HepG2 (cell line): Measurements from ENCODE around the gene SLC9A8. TPM values are rescaled to one million over a fixed set of nuclear protein-coding genes. Genes with fewer than 3 reads are reported as not detected.

Experiments
- BRD4 ChIP-seq: sonication (generic); formaldehyde crosslinking; IDR thresholded peaks from 2 replicates; pipeline ENCODE4 v1.4.0; 2020; ENCODE audit warnings: missing genetic modification reagents
- DR1 ChIP-seq: sonication (generic); formaldehyde crosslinking; IDR thresholded peaks from 2 replicates; pipeline ENCODE4 v1.8.0; 2021; ENCODE audit warnings: mild to moderate bottlenecking, missing genetic modification reagents, inconsistent platforms
- FOXC1 ChIP-seq: sonication (generic); formaldehyde crosslinking; IDR thresholded peaks from 2 replicates; pipeline ENCODE4 v1.8.0; 2022; ENCODE audit warnings: mild to moderate bottlenecking, missing genetic modification reagents, borderline replicate concordance
- HIVEP1 ChIP-seq: sonication (generic); formaldehyde crosslinking; IDR thresholded peaks from 2 replicates; pipeline ENCODE4 v1.4.0; 2020; ENCODE audit warnings: mild to moderate bottlenecking, missing genetic modification reagents
- HOXA3 ChIP-seq: sonication (generic); formaldehyde crosslinking; IDR thresholded peaks from 2 replicates; pipeline ENCODE4 v1.5.0; 2020; ENCODE audit warnings: missing genetic modification reagents
- KAT2B ChIP-seq: fragments of 150-350 bp; IDR thresholded peaks from 2 replicates; pipeline ENCODE4 v1.6.1; 2014; ENCODE audit warnings: low read depth, low read length, borderline replicate concordance
- KMT2A ChIP-seq: sonication (generic); formaldehyde crosslinking; IDR thresholded peaks from 2 replicates; pipeline ENCODE4 v1.4.0; 2020; ENCODE audit warnings: missing genetic modification reagents
- MZF1 ChIP-seq: sonication (generic); formaldehyde crosslinking; IDR thresholded peaks from 2 replicates; pipeline ENCODE4 v1.8.1; 2023; ENCODE audit warnings: mild to moderate bottlenecking, missing genetic modification reagents, borderline replicate concordance
- NFKB2 ChIP-seq: sonication (generic); formaldehyde crosslinking; IDR thresholded peaks from 2 replicates; pipeline ENCODE4 v1.4.0; 2020; ENCODE audit warnings: missing genetic modification reagents, borderline replicate concordance
- SCMH1 ChIP-seq: sonication (generic); formaldehyde crosslinking; IDR thresholded peaks from 2 replicates; pipeline ENCODE4 v1.9.0; 2021; ENCODE audit warnings: missing genetic modification reagents, mild to moderate bottlenecking, borderline replicate concordance
- SNAPC4 ChIP-seq: sonication (generic); formaldehyde crosslinking; IDR thresholded peaks from 2 replicates; pipeline ENCODE4 v1.4.0; 2020; ENCODE audit warnings: mild to moderate bottlenecking, missing genetic modification reagents
- ZBTB38 ChIP-seq: sonication (generic); formaldehyde crosslinking; IDR thresholded peaks from 2 replicates; pipeline ENCODE4 v1.5.1; 2020; ENCODE audit warnings: mild to moderate bottlenecking, missing genetic modification reagents
- ZIK1 ChIP-seq: sonication (generic); formaldehyde crosslinking; IDR thresholded peaks from 2 replicates; pipeline ENCODE4 v1.5.0; 2020; ENCODE audit warnings: mild to moderate bottlenecking, low read depth, missing genetic modification reagents, borderline replicate concordance
- ZNF263 ChIP-seq: sonication (generic); formaldehyde crosslinking; IDR thresholded peaks from 2 replicates; pipeline ENCODE4 v1.4.0; 2020; ENCODE audit warnings: missing genetic modification reagents
- ZNF275 ChIP-seq: sonication (generic); formaldehyde crosslinking; IDR thresholded peaks from 2 replicates; pipeline ENCODE4 v1.8.0; 2022; ENCODE audit warnings: missing genetic modification reagents, mild to moderate bottlenecking, inconsistent platforms, borderline replicate concordance
- ZNF563 ChIP-seq: sonication (generic); formaldehyde crosslinking; IDR thresholded peaks from 2 replicates; pipeline ENCODE4 v1.8.0; 2022; ENCODE audit warnings: mild to moderate bottlenecking, moderate library complexity, missing genetic modification reagents
- ZNF766 ChIP-seq: sonication (generic); formaldehyde crosslinking; IDR thresholded peaks from 2 replicates; pipeline ENCODE4 v1.5.0; 2020; ENCODE audit warnings: missing genetic modification reagents, borderline replicate concordance
- ZNF883 ChIP-seq: sonication (generic); formaldehyde crosslinking; IDR thresholded peaks from 2 replicates; pipeline ENCODE4 v1.5.1; 2020; ENCODE audit warnings: mild to moderate bottlenecking, missing genetic modification reagents; ENCODE audit errors: not compliant biosample characterization
- ZSCAN25 ChIP-seq: sonication (generic); formaldehyde crosslinking; IDR thresholded peaks from 2 replicates; pipeline ENCODE4 v1.8.0; 2022; ENCODE audit warnings: mild to moderate bottlenecking, missing genetic modification reagents
- polyA plus RNA-seq, 8 experiments: library from polyadenylated mRNA; depleted of rRNA in 3 of 8; stranded (reverse) in 7 of 8; unstranded in 1 of 8; fragments of >200 nt; fragmentation: Illumina TruSeq in 4 of 8; extraction: Trizol in 4 of 8; gene quantifications; 2 replicates each; pipeline versions ENCODE4 v1.2.1 to v1.2.3, GENCODE V29; 2011 to 2016; ENCODE audit warnings: low read depth in 4 of 8, missing spikeins in 1 of 8, mixed read lengths in 1 of 8; ENCODE audit not compliant: insufficient read depth in 1 of 8
- total RNA-seq, 5 experiments: library from RNA; depleted of rRNA; stranded (reverse); fragments of >200 nt; fragmentation: Illumina TruSeq; extraction: Trizol; gene quantifications; 2 replicates each; pipeline ENCODE4 v1.2.3, GENCODE V29; 2016; ENCODE audit warnings: low read depth in 1 of 5

SLC9A8 gene
- total and polyA plus RNA-seq, 2 of the 13 experiments (the other 11 are each of a cell fraction or from before 2014, with no cell fraction given): 4.1 to 7.4 TPM

- 0 out of 2 replicates have a peak, but pooled peaks have one; percentile 33 for TF ChIP-seq SNAPC4 (CRISPR knock-in tag)
- no peak for TF ChIP-seq BRD4
- TF ChIP-seq DR1 (CRISPR knock-in tag): no peak
- TF ChIP-seq KMT2A (CRISPR knock-in tag): peak; percentile 29; the same call in 1 of the 2 replicates
- no peak for TF ChIP-seq MZF1
- TF ChIP-seq ZNF275 (CRISPR knock-in tag): 0 out of 2 replicates have a peak, but pooled peaks have one; percentile 40
- TF ChIP-seq ZBTB38: peak; percentile 24; the same call in 1 of the 2 replicates
- 0 out of 2 replicates have a peak, but pooled peaks have one; percentile 11 for TF ChIP-seq ZNF563 (CRISPR knock-in tag)
- 0 out of 2 replicates have a peak, but pooled peaks have one; percentile 23 for TF ChIP-seq HOXA3 (CRISPR knock-in tag)
- TF ChIP-seq SCMH1 (CRISPR knock-in tag): no peak
- 0 out of 2 replicates have a peak, but pooled peaks have one; percentile 13 for TF ChIP-seq NFKB2 (CRISPR knock-in tag)
- TF ChIP-seq KAT2B: no peak
- TF ChIP-seq HIVEP1 (CRISPR knock-in tag): no peak
- TF ChIP-seq ZNF883 (CRISPR knock-in tag): no peak
- no peak for TF ChIP-seq ZNF766 (CRISPR knock-in tag)
- peak; percentile 59 for TF ChIP-seq ZNF263 (CRISPR knock-in tag)
- TF ChIP-seq ZIK1 (CRISPR knock-in tag): 0 out of 2 replicates have a peak, but pooled peaks have one; percentile 34
- peak; percentile 62 for TF ChIP-seq FOXC1 (CRISPR knock-in tag)
- no peak for TF ChIP-seq ZSCAN25 (CRISPR knock-in tag)
Measured at GRCh38 chr20:49831770-49832631, 19.4 kb downstream of the SLC9A8 start (continued).
